ENCODE measurements around the gene HMCN2.

- TF ChIP-seq CTCF (IDR thresholded peaks at IDR 0.05) (no peak), EP300 (IDR thresholded peaks at IDR 0.05) (no peak)
Observed at GRCh38 chr9:130382636-130383349, 117.2 kb downstream of the HMCN2 start.

All from ovary (tissue), 3 donors.